Measurements from ENCODE around the gene UBXN4.

Gene UBXN4

GRCh38 chr2:135825550-135826176 is 84.0 kb downstream of the UBXN4 start:
- H3K4me3 ChIP-seq (ENCODE audit: low read length) = no peak overlapping the region
- TF ChIP-seq CTCF (IDR thresholded peaks at IDR 0.05; ENCODE audit: insufficient read depth, low read depth, low read length, missing control alignments) = no peak
- no peak for DNase-seq (ENCODE audit: low read depth)

- no peak overlapping the region for H3K4me3 ChIP-seq (ENCODE audit: low read length)
- TF ChIP-seq CTCF (IDR thresholded peaks at IDR 0.05; ENCODE audit: insufficient read depth, low read depth, low read length, missing control alignments) = no peak
- no peak for DNase-seq (ENCODE audit: low read depth)
Measured at GRCh38 chr2:135826544-135826943, 84.9 kb downstream of the UBXN4 start.

- TF ChIP-seq CTCF (IDR thresholded peaks at IDR 0.05; ENCODE audit: insufficient read depth, low read depth, low read length, missing control alignments) = no peak
- no peak overlapping the region for H3K4me3 ChIP-seq (ENCODE audit: low read length)
- DNase-seq (ENCODE audit: low read depth) = no peak
Measured at GRCh38 chr2:135829378-135830135, 87.9 kb downstream of the UBXN4 start.

- H3K4me3 ChIP-seq (ENCODE audit: low read length) = no peak overlapping the region
- TF ChIP-seq CTCF (IDR thresholded peaks at IDR 0.05; ENCODE audit: insufficient read depth, low read depth, low read length, missing control alignments) = no peak
- DNase-seq (ENCODE audit: low read depth) = no peak
Measured at GRCh38 chr2:135831180-135831812, 89.6 kb downstream of the UBXN4 start.

- TF ChIP-seq CTCF (IDR thresholded peaks at IDR 0.05; ENCODE audit: insufficient read depth, low read depth, low read length, missing control alignments) = no peak
- no peak overlapping the region for H3K4me3 ChIP-seq (ENCODE audit: low read length)
- no peak for DNase-seq (ENCODE audit: low read depth)
Measured at GRCh38 chr2:135832891-135833290, 91.2 kb downstream of the UBXN4 start.

All from epithelial cell of esophagus (primary cell).